WTC11 (cell line): ENCODE data around the gene TVP23C.

Experiments
- ESRRA ChIP-seq: sonication (generic); formaldehyde crosslinking; IDR thresholded peaks from 2 replicates; pipeline ENCODE4 v1.8.1; 2022; ENCODE audit warnings: mild to moderate bottlenecking, missing genetic modification reagents, borderline replicate concordance
- JUN ChIP-seq: sonication (generic); formaldehyde crosslinking; IDR thresholded peaks from 2 replicates; pipeline ENCODE4 v1.8.0; 2023; ENCODE audit warnings: mild to moderate bottlenecking, missing genetic modification reagents
- SMAD3 ChIP-seq: sonication (generic); formaldehyde crosslinking; IDR thresholded peaks from 2 replicates; pipeline ENCODE4 v1.8.0; 2022; ENCODE audit warnings: missing genetic modification reagents, mild to moderate bottlenecking, borderline replicate concordance
- TP53 ChIP-seq: sonication (generic); formaldehyde crosslinking; IDR thresholded peaks from 2 replicates; pipeline ENCODE4 v1.8.1; 2023; ENCODE audit warnings: mild to moderate bottlenecking, missing genetic modification reagents
- ZNF219 ChIP-seq: sonication (generic); formaldehyde crosslinking; IDR thresholded peaks from 2 replicates; pipeline ENCODE4 v1.8.0; 2023; ENCODE audit warnings: missing genetic modification reagents, mild to moderate bottlenecking, borderline replicate concordance
- TF ChIP-seq, protein P1 (sequence below): fragments of 200-600 bp; IDR thresholded peaks from 2 replicates; pipeline ENCODE4 v1.8.0; 2022; ENCODE audit warnings: antibody characterized with exemption
- TF ChIP-seq, protein P2 (sequence below): sonication (generic); formaldehyde crosslinking; IDR thresholded peaks from 2 replicates; pipeline ENCODE4 v1.8.1; 2023; ENCODE audit warnings: mild to moderate bottlenecking, missing genetic modification reagents

DNA sequence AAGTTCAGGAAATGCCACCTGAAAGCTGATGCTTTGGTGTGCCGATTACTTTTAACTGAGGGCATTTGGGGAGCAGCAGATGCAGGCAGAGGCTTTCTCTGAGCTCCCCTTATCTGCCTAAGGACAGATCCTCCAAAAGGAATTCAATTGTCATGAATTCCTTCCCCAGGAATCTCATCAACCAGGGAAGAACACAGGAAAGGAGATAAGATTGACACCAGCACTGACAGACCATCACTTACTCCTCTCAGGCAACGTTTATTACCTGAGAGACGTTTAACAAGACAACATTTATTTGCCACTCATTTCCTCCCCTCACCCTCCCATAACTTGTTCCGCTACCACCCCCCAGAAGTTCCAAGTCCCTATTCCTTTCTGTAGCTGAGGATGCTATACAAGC lies 78.2 kb downstream of the TVP23C start:
- TF ChIP-seq ZNF219 (CRISPR knock-in tag) (no peak), SMAD3 (CRISPR knock-in tag) (no peak), TP53 (CRISPR knock-in tag) (no peak), JUN (no peak), ESRRA (CRISPR knock-in tag) (no peak)
- TF ChIP-seq, protein P1, sequence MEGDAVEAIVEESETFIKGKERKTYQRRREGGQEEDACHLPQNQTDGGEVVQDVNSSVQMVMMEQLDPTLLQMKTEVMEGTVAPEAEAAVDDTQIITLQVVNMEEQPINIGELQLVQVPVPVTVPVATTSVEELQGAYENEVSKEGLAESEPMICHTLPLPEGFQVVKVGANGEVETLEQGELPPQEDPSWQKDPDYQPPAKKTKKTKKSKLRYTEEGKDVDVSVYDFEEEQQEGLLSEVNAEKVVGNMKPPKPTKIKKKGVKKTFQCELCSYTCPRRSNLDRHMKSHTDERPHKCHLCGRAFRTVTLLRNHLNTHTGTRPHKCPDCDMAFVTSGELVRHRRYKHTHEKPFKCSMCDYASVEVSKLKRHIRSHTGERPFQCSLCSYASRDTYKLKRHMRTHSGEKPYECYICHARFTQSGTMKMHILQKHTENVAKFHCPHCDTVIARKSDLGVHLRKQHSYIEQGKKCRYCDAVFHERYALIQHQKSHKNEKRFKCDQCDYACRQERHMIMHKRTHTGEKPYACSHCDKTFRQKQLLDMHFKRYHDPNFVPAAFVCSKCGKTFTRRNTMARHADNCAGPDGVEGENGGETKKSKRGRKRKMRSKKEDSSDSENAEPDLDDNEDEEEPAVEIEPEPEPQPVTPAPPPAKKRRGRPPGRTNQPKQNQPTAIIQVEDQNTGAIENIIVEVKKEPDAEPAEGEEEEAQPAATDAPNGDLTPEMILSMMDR: no peak
- TF ChIP-seq, protein P2, sequence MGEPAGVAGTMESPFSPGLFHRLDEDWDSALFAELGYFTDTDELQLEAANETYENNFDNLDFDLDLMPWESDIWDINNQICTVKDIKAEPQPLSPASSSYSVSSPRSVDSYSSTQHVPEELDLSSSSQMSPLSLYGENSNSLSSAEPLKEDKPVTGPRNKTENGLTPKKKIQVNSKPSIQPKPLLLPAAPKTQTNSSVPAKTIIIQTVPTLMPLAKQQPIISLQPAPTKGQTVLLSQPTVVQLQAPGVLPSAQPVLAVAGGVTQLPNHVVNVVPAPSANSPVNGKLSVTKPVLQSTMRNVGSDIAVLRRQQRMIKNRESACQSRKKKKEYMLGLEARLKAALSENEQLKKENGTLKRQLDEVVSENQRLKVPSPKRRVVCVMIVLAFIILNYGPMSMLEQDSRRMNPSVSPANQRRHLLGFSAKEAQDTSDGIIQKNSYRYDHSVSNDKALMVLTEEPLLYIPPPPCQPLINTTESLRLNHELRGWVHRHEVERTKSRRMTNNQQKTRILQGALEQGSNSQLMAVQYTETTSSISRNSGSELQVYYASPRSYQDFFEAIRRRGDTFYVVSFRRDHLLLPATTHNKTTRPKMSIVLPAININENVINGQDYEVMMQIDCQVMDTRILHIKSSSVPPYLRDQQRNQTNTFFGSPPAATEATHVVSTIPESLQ (CRISPR knock-in tag): no peak
